ENCODE results near the gene NANS. TPM values are rescaled to one million over a fixed set of nuclear protein-coding genes. Genes with fewer than 3 reads are reported as not detected.

The NANS gene
- total RNA-seq, 1 experiment from 2014 or later, result 40.4 TPM

DNA sequence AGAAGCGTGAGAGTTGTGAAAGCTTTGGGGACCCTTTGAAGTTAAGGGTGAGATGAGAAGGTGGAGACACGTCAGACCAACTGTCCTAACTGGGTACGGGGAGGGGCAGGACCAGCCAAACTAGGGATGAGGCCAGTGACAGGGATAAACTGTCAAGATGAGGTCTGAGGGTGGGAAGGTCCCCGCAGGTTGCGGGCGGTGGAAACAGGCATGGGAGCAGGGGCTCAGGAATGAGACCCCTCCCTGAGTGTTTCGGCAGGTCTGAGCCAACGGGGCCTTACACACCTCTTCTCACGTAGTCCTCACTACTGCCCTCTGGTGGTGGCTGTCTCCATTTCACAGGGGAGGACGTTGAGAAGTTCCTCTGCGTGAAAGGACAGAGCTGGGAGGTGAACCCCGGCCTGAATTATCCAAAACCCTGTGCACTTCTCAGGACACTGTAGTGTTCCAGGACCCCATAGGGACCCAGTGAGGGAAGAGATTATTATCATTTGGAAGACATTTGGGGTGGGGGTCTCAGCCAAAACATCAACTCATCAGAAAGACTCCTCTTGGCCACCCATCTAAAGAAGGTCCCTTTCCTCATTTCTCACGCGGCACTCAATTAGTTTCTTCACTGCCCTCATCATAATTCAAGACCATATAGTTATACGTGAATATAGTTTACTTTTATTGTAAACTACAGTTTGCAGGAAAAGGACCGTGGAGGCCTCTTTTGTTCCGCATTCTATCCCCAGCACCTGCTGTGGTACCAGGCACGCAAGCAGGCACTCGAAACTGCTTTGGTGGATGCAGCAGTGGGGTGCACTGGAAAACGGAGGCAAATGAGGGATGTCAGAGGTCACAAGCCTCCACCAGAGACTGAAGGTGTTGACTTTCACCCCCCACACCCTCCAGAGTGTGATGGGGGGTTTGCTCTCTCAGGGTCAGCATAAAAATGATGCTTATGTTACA lies 21.7 kb upstream of the NANS start:
- Mint-ChIP-seq H3K4me3 (no peak overlapping the region), H3K27me3 (ENCODE audit: low read depth) (peaks cover 39% of the 10 kb centered on the region), H3K4me1 (peaks cover 6 to 10% of the 10 kb centered on the region in 2 experiments), H3K27ac (no peak overlapping the region), H3K9me3 (no peaks in the 10 kb centered on the region), H3K36me3 (ENCODE audit: insufficient read depth in 1 of 3, low read depth in 3 of 3) (no peaks in the 10 kb centered on the region)
- Histone ChIP-seq H3K18ac (ENCODE audit: insufficient read length, low read depth, low read length) (no peak overlapping the region), H3K27me3 (ENCODE audit: insufficient read depth, low read length) (no peaks in the 10 kb centered on the region), H3K14ac (ENCODE audit: insufficient read depth, low read length) (no peak overlapping the region), H4K5ac (ENCODE audit: insufficient read length, low read depth, low read length) (no peak overlapping the region), H3K23me2 (ENCODE audit: insufficient read length, low read depth, low read length, poor library complexity, severe bottlenecking) (no peaks in the 10 kb centered on the region), H2AFZ (ENCODE audit: low read length) (no peak overlapping the region), H2BK5ac (ENCODE audit: insufficient read length, low read length) (no peak overlapping the region), H3K27ac (ENCODE audit: insufficient read length, low read depth, low read length) (no peak overlapping the region), H2AK5ac (ENCODE audit: insufficient read length, low read length) (no peak overlapping the region), H3K79me2 (ENCODE audit: insufficient read depth, low read length) (no peaks in the 10 kb centered on the region), H2BK12ac (ENCODE audit: insufficient read length, low read depth, low read length) (no peak overlapping the region), H4K91ac (ENCODE audit: insufficient read length, low read depth, low read length) (no peak overlapping the region), H4K8ac (replicated peaks; ENCODE audit: insufficient read length, low read depth, low read length) (no peak overlapping the region), H4K20me1 (ENCODE audit: control insufficient read depth, insufficient read depth, insufficient read length) (no peaks in the 10 kb centered on the region), H2BK120ac (ENCODE audit: low read depth, low read length, poor library complexity, severe bottlenecking) (no peak overlapping the region), H2BK15ac (ENCODE audit: low read depth, low read length) (no peak overlapping the region), H3K56ac (ENCODE audit: insufficient read length, low read depth, low read length) (no peak overlapping the region), H3K4me1 (ENCODE audit: insufficient read depth, low read length) (no peaks in the 10 kb centered on the region), H3K4ac (ENCODE audit: low read depth, low read length) (no peak overlapping the region), H3K9me3 (ENCODE audit: control insufficient read depth, low read depth, low read length) (no peaks in the 10 kb centered on the region), H3K9ac (ENCODE audit: extremely low read depth, insufficient read length, low read length) (no peak overlapping the region), H2BK20ac (ENCODE audit: low read depth, low read length, poor library complexity, severe bottlenecking) (no peak overlapping the region), H3K23ac (ENCODE audit: insufficient read length, low read depth, low read length) (no peak overlapping the region), H3T11ph (ENCODE audit: low read length) (no peak overlapping the region), H3K4me2 (ENCODE audit: insufficient read depth, insufficient read length, low read length) (peak overlapping the region; percentile 35), H3K79me1 (ENCODE audit: insufficient read depth, low read depth, low read length, poor library complexity, severe bottlenecking) (no peaks in the 10 kb centered on the region)
- WGBS (ENCODE audit: extremely low coverage, insufficient read length, low lambda C conversion rate), result no CpG with 5 or more reads among the region's 20 CpGs
- DNase-seq, result peak; percentile 84
- TF ChIP-seq, protein P1, sequence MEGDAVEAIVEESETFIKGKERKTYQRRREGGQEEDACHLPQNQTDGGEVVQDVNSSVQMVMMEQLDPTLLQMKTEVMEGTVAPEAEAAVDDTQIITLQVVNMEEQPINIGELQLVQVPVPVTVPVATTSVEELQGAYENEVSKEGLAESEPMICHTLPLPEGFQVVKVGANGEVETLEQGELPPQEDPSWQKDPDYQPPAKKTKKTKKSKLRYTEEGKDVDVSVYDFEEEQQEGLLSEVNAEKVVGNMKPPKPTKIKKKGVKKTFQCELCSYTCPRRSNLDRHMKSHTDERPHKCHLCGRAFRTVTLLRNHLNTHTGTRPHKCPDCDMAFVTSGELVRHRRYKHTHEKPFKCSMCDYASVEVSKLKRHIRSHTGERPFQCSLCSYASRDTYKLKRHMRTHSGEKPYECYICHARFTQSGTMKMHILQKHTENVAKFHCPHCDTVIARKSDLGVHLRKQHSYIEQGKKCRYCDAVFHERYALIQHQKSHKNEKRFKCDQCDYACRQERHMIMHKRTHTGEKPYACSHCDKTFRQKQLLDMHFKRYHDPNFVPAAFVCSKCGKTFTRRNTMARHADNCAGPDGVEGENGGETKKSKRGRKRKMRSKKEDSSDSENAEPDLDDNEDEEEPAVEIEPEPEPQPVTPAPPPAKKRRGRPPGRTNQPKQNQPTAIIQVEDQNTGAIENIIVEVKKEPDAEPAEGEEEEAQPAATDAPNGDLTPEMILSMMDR (conservative IDR thresholded peaks at IDR 0.05), result peak; percentile 88
